Fibroblast of lung (primary cell): Measurements from ENCODE around the gene USP37. TPM values are rescaled to one million over a fixed set of nuclear protein-coding genes. Genes with fewer than 3 reads are reported as not detected.
A peak's percentile ranks its signal among the peaks of the same experiment; 100 is the strongest.

ENCODE experiments used
- DNase-seq, 2 donors: peaks; one replicate each; pipeline versions ENCODE4 v3.0.0 to v3.0.0-alpha.2; 2010; ENCODE audit warnings: low read depth in 2 of 2
- H2AFZ ChIP-seq: 2 replicates; pipeline ENCODE4 v1.5.1; 2012; ENCODE audit warnings: low read length, control low read depth, inconsistent platforms
- H3K27ac ChIP-seq: 2 replicates; pipeline ENCODE4 v1.5.1; 2011; ENCODE audit warnings: low read length, control low read depth; ENCODE audit not compliant: insufficient read depth
- H3K27me3 ChIP-seq: 2 replicates; pipeline ENCODE4 v1.5.1; 2011; ENCODE audit warnings: mild to moderate bottlenecking, low read length; ENCODE audit not compliant: control insufficient read depth, insufficient read depth
- H3K36me3 ChIP-seq: 2 replicates; pipeline ENCODE4 v1.5.1; 2011; ENCODE audit warnings: low read length; ENCODE audit not compliant: control insufficient read depth, insufficient read depth
- H3K4me1 ChIP-seq: 2 replicates; pipeline ENCODE4 v1.5.1; 2011; ENCODE audit warnings: low read length; ENCODE audit not compliant: control insufficient read depth, insufficient read depth; ENCODE audit errors: extremely low read depth
- H3K4me2 ChIP-seq: 2 replicates; pipeline ENCODE4 v1.5.1; 2011; ENCODE audit warnings: low read length, control low read depth; ENCODE audit not compliant: insufficient read depth; ENCODE audit errors: extremely low read depth
- H3K4me3 ChIP-seq, 4 experiments: fragments of 200-600 bp in 1 of 4; sonication (generic) in 1 of 4; replicated peaks in 1 of 4; 2 replicates each; pipeline ENCODE4 v1.5.1; 2011 to 2016; ENCODE audit warnings: low read length in 4 of 4, low read depth in 3 of 4, mild to moderate bottlenecking in 3 of 4, control low read depth in 2 of 4, inconsistent platforms in 1 of 4, mixed read lengths in 1 of 4; ENCODE audit not compliant: insufficient read depth in 1 of 4; ENCODE audit errors: control extremely low read depth in 1 of 4
- H3K79me2 ChIP-seq: 2 replicates; pipeline ENCODE4 v1.5.1; 2012; ENCODE audit warnings: mild to moderate bottlenecking, low read length, inconsistent platforms; ENCODE audit not compliant: control insufficient read depth, insufficient read depth
- H3K9ac ChIP-seq: 2 replicates; pipeline ENCODE4 v1.5.1; 2011; ENCODE audit warnings: mild to moderate bottlenecking, low read length, control low read depth; ENCODE audit not compliant: insufficient read depth
- H3K9me3 ChIP-seq: 2 replicates; pipeline ENCODE4 v1.5.1; 2012; ENCODE audit warnings: low read depth, low read length; ENCODE audit not compliant: control insufficient read depth, insufficient read depth
- H4K20me1 ChIP-seq: 2 replicates; pipeline ENCODE4 v1.5.1; 2011; ENCODE audit warnings: low read length; ENCODE audit not compliant: control insufficient read depth, insufficient read depth; ENCODE audit errors: extremely low read depth
- CTCF ChIP-seq, 2 donors: IDR thresholded peaks in 1 of 2; conservative IDR thresholded peaks in 1 of 2; 1 replicate in 1 of 2; 2 replicates in 1 of 2; pipeline ENCODE4 v1.5.1; 2011 to 2012; ENCODE audit warnings: low read length in 2 of 2, control low read depth in 1 of 2, inconsistent platforms in 1 of 2, low read depth in 1 of 2, mild to moderate bottlenecking in 1 of 2
- EZH2 ChIP-seq: IDR thresholded peaks from 2 replicates; pipeline ENCODE4 v1.5.1; 2012; ENCODE audit warnings: low read length, control low read depth, mild to moderate bottlenecking; ENCODE audit errors: missing control alignments
- polyA minus RNA-seq: library from RNA; depleted of rRNA, polyadenylated mRNA; stranded (reverse); fragments of >200 nt; gene quantifications from 2 replicates; pipeline ENCODE4 v1.2.3, GENCODE V29; 2011; ENCODE audit warnings: low replicate concordance
- polyA plus RNA-seq, 2 donors: library from polyadenylated mRNA; depleted of rRNA in 1 of 2; stranded (reverse) in 1 of 2; unstranded in 1 of 2; fragments of >200 nt; gene quantifications; 2 replicates each; pipeline ENCODE4 v1.2.1, GENCODE V29; 2011 to 2012; ENCODE audit warnings: missing spikeins in 1 of 2
- total RNA-seq: library from RNA; depleted of rRNA; stranded (reverse); fragments of >200 nt; gene quantifications from 2 replicates; pipeline ENCODE4 v1.2.1, GENCODE V29; 2014

Gene USP37
- total RNA-seq (8.3 and 10.3 TPM in 2 replicates), polyA plus RNA-seq (3.5 and 4.6 TPM in 2 replicates), polyA minus RNA-seq (2.4 and 3.7 TPM in 2 replicates)
- polyA plus RNA-seq (2012): 2.4 and 3.2 TPM in 2 replicates

- Histone ChIP-seq H3K27me3 (no peaks in the 10 kb centered on the region), H4K20me1 (no peaks in the 10 kb centered on the region), H3K36me3 (no peaks in the 10 kb centered on the region), H3K27ac (peak within 1 kb of the TSS; percentile 96), H3K4me3 (peak within 1 kb of the TSS; percentile 80 to 96 (median 88)), H3K4me2 (peak within 1 kb of the TSS; percentile 94), H3K4me1 (peaks cover 3% of the 10 kb centered on the region), H3K9me3 (no peaks in the 10 kb centered on the region), H3K79me2 (peaks cover 87% of the 10 kb centered on the region), H2AFZ (peak within 1 kb of the TSS; percentile 95), H3K9ac (peak within 1 kb of the TSS; percentile 94)
- no peak for TF ChIP-seq EZH2
- no peak for TF ChIP-seq CTCF (conservative IDR thresholded peaks at IDR 0.05 in 1 of 2, IDR thresholded peaks at IDR 0.05 in 1 of 2; ENCODE audit: low read depth in 1 of 2, low read length in 2 of 2)
- peak; percentile 96 to 98 for DNase-seq
Measured at GRCh38 chr2:218568190-218569037, at the start of gene USP37, which contains the start of gene CNOT9. Gene USP37 (minus strand): TSS chr2:218568351. CDS start chr2:218558653, 9,698 bp downstream. Gene CNOT9 (plus strand): TSS chr2:218568839. CDS start chr2:218568955, 116 bp downstream.

DNA sequence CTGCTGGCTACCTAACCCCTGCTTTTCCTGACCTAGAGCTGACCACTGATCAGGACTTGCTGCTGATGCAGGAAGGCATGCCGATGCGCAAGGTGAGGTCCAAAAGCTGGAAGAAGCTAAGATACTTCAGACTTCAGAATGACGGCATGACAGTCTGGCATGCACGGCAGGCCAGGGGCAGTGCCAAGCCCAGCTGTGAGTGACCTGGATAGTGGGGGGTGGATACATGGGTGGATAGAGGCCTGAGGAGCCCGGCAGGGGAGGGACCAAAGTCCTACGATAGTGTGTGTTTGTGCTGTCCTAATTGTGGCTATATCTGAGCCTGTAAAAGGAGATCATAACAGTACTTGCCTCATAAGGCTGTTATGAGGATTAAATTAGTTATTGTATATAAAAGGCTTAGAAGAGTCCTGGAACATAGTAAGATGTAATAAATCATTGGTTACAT is 47.7 kb upstream of the USP37 start:
- H3K9me3 ChIP-seq: no peaks in the 10 kb centered on the region
- no peaks in the 10 kb centered on the region for H3K27me3 ChIP-seq
- H3K79me2 ChIP-seq: no peaks in the 10 kb centered on the region
- no peak overlapping the region for H2AFZ ChIP-seq
- no peak for DNase-seq
- TF ChIP-seq CTCF (conservative IDR thresholded peaks at IDR 0.05 in 1 of 2, IDR thresholded peaks at IDR 0.05 in 1 of 2; ENCODE audit: low read depth in 1 of 2, low read length in 2 of 2) (no peak), EZH2 (no peak)
- no peaks in the 10 kb centered on the region for H4K20me1 ChIP-seq
- no peak overlapping the region for H3K4me2 ChIP-seq
- H3K4me3 ChIP-seq: no peak overlapping the region
- H3K4me1 ChIP-seq: no peaks in the 10 kb centered on the region
- no peaks in the 10 kb centered on the region for H3K36me3 ChIP-seq
- no peak overlapping the region for H3K9ac ChIP-seq
- H3K27ac ChIP-seq: no peak overlapping the region

- no peak for TF ChIP-seq EZH2
- TF ChIP-seq CTCF (conservative IDR thresholded peaks at IDR 0.05 in 1 of 2, IDR thresholded peaks at IDR 0.05 in 1 of 2; ENCODE audit: low read depth in 1 of 2, low read length in 2 of 2): peak; percentile 17 to 25
- Histone ChIP-seq H2AFZ (peak within 1 kb of the TSS; percentile 79), H3K79me2 (no peaks in the 10 kb centered on the region), H4K20me1 (no peaks in the 10 kb centered on the region), H3K27ac (peak within 1 kb of the TSS; percentile 66), H3K9ac (peak within 1 kb of the TSS; percentile 36), H3K4me2 (peak within 1 kb of the TSS; percentile 90), H3K4me3 (peak within 1 kb of the TSS; percentile 45 to 68 (median 64)), H3K27me3 (no peaks in the 10 kb centered on the region), H3K36me3 (no peaks in the 10 kb centered on the region), H3K9me3 (no peaks in the 10 kb centered on the region), H3K4me1 (peaks cover 9% of the 10 kb centered on the region)
- peak; percentile 79 to 83 for DNase-seq
Measured at GRCh38 chr2:218607436-218608115, 39.4 kb upstream of the USP37 start, which contains the start of gene PLCD4. Gene PLCD4 (plus strand): TSS chr2:218607899. CDS start chr2:218615740, 7,841 bp downstream.
